ENCODE data around the gene TMOD1.
A peak's percentile ranks its signal among the peaks of the same experiment; 100 is the strongest.

Gene TMOD1

GRCh38 chr9:97593960-97594359 is 92.5 kb downstream of the TMOD1 start:
- no peak for TF ChIP-seq CTCF (IDR thresholded peaks at IDR 0.05; ENCODE audit: low read depth, low read length)
- no peak overlapping the region for H3K4me3 ChIP-seq (replicated peaks in 1 of 2; ENCODE audit: low read depth in 2 of 2, low read length in 2 of 2)
- peak in 1 of 2 donors; percentile 27 for DNase-seq (ENCODE audit: low read depth in 2 of 2)

DNA sequence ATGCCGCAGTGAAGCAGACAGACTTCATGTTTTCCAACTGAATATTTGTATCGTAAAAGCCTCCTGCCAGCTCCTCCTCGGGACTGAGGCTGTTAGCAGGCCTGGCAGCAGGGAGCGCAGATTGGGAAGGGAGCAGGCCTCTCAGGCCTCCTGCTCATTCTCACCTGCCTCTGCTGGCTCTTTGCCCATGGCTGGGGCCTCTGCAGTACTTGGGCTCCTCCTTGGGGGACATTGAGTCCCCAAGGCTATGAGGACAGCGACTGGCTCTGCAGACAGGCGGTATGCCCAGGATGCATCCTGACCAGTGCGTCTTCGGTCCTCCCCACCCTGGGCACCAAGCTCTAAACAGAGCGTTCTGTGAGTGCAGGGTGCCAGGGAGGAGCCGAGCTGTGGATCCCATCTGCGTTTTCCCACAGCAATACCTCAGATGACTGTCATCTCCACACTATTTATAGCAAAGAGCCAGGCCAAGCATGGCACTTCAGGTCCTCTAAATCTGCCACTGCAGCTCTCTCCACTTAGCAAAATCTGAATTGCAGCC is 93.0 kb downstream of the TMOD1 start:
- DNase-seq (ENCODE audit: low read depth in 2 of 2) = no peak
- no peak for TF ChIP-seq CTCF (IDR thresholded peaks at IDR 0.05; ENCODE audit: low read depth, low read length)
- H3K4me3 ChIP-seq (replicated peaks in 1 of 2; ENCODE audit: low read depth in 2 of 2, low read length in 2 of 2) = no peak overlapping the region

DNA sequence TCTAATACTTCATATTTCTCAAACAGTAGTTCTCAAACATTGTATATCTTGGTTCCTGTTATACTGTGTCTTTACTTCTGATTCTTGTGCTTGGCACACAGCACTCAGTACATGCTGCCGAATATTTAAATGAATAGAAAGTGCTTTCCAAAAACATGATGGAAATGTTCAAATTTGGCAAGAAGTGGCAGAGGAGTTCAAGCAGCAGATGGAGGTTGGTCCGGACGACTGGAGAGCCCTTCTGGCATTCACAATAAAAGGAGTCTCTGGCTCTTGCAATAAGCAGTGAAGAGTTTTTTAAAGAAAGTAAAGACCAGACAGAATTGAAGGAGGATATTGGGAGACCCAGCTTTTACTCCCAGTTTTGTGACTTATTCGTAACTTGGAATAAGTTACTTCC is 95.4 kb downstream of the TMOD1 start:
- DNase-seq (ENCODE audit: low read depth in 2 of 2) = no peak
- no peak overlapping the region for H3K4me3 ChIP-seq (replicated peaks in 1 of 2; ENCODE audit: low read depth in 2 of 2, low read length in 2 of 2)
- TF ChIP-seq CTCF (IDR thresholded peaks at IDR 0.05; ENCODE audit: low read depth, low read length) = no peak

- peak; percentile 87 to 91 for DNase-seq (ENCODE audit: low read depth in 2 of 2)
- peak; percentile 95 for TF ChIP-seq CTCF (IDR thresholded peaks at IDR 0.05; ENCODE audit: low read depth, low read length)
- no peak overlapping the region for H3K4me3 ChIP-seq (replicated peaks in 1 of 2; ENCODE audit: low read depth in 2 of 2, low read length in 2 of 2)
These were observed 97.2 kb downstream of the TMOD1 start for GRCh38 chr9:97598461-97599288.

GRCh38 chr9:97599314-97599846 is 97.9 kb downstream of the TMOD1 start:
- no peak overlapping the region for H3K4me3 ChIP-seq (replicated peaks in 1 of 2; ENCODE audit: low read depth in 2 of 2, low read length in 2 of 2)
- DNase-seq (ENCODE audit: low read depth in 2 of 2) = no peak
- no peak for TF ChIP-seq CTCF (IDR thresholded peaks at IDR 0.05; ENCODE audit: low read depth, low read length)

DNA sequence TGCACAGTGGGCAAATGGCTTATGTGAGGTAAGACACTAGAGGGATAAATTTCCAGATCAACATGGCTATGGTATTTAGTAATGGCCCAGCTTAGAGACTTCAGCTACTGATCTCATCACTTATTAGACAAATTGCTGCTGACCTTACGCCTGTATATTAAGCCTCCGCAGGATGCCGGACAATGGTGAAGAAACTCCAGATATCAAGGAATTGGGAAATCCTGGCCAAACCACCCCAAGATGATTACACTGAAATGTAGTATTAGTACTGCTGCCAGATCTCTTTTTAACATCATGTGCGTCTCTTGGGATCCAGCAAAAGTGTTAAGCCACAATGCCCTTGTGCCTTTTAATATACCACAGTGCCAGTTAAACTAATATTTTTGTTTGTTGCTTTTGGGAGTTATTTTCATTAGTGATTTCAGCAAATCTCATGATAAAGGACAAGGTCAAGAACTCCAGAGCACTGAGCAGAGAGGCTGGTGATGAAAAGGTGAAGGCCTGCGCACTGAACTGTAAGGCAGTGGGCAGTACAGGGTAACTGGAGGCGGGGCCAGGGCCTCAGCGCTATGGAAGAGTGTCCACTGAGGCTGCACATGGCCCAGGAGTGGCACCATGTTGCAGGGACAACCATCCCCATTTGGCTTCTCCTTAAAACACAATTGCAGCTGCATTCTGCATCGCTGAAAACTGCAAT is 99.2 kb downstream of the TMOD1 start:
- no peak for DNase-seq (ENCODE audit: low read depth in 2 of 2)
- no peak overlapping the region for H3K4me3 ChIP-seq (replicated peaks in 1 of 2; ENCODE audit: low read depth in 2 of 2, low read length in 2 of 2)
- TF ChIP-seq CTCF (IDR thresholded peaks at IDR 0.05; ENCODE audit: low read depth, low read length) = no peak

Measured in cardiac fibroblast (primary cell).